Heart right ventricle (tissue), 16 donors: ENCODE data around the gene GALNT18. TPM values are rescaled to one million over a fixed set of nuclear protein-coding genes. Genes with fewer than 3 reads are reported as not detected.

ENCODE experiments used
- ATAC-seq, 8 donors: fragments of 200-7000 bp; cut with Tn5 transposase; one replicate each; pipeline ENCODE4 v1.9.1; 2020; ENCODE audit warnings: mild to moderate bottlenecking in 8 of 8, moderate library complexity in 8 of 8, moderate number of reproducible peaks in 1 of 8
- DNase-seq, 2 donors: peaks; one replicate each; pipeline ENCODE4 v3.0.0-alpha.2; 2020
- H3K27ac ChIP-seq, 10 donors: fragments of 200-600 bp; sonication (generic) in 2 of 10; one replicate each; pipeline versions ENCODE4 v1.5.0 to v1.8.0; 2020 to 2022; ENCODE audit warnings: mild to moderate bottlenecking in 3 of 10
- H3K27me3 ChIP-seq, 7 donors: fragments of 200-600 bp; one replicate each; pipeline ENCODE4 v1.8.0; 2021 to 2022; ENCODE audit warnings: mild to moderate bottlenecking in 2 of 7
- H3K36me3 ChIP-seq, 9 donors: fragments of 200-600 bp; sonication (generic) in 1 of 9; one replicate each; pipeline versions ENCODE4 v1.5.0 to v1.8.0; 2020 to 2022; ENCODE audit warnings: mild to moderate bottlenecking in 2 of 9
- H3K4me1 ChIP-seq, 9 donors: fragments of 200-600 bp; sonication (generic) in 1 of 9; one replicate each; pipeline versions ENCODE4 v1.5.0 to v1.8.0; 2020 to 2022; ENCODE audit warnings: mild to moderate bottlenecking in 4 of 9
- H3K4me3 ChIP-seq, 10 donors: fragments of 200-600 bp; sonication (generic) in 2 of 10; one replicate each; pipeline versions ENCODE4 v1.5.0 to v1.8.0; 2020 to 2022; ENCODE audit warnings: mild to moderate bottlenecking in 7 of 10, moderate library complexity in 2 of 10
- H3K9me3 ChIP-seq, 11 donors: fragments of 200-600 bp in 10 of 11; sonication (generic) in 2 of 11; one replicate each; pipeline versions ENCODE4 v1.5.0 to v1.8.0; 2013 to 2022; ENCODE audit warnings: mild to moderate bottlenecking in 2 of 11, control low read depth in 1 of 11, moderate library complexity in 1 of 11
- WGBS, 2 donors: extraction: QIAGEN DNeasy Blood & Tissue Kit; methylation state at CpG; one replicate each; pipeline ENCODE4 v1.1.7; 2013; ENCODE audit warnings: inconsistent platforms in 1 of 2; 5-methylcytosine and 5-hydroxymethylcytosine counted together
- intact Hi-C, 10 donors: fragments of 100-400 bp; cut with DNase I; formaldehyde crosslinking; loops; one replicate each; pipeline versions ENCODE4 v1.11.1 to v1.14.2; 2022
- polyA plus RNA-seq, 2 donors: library from polyadenylated mRNA; stranded (reverse); fragments of 200-250 nt; gene quantifications; one replicate each; pipeline ENCODE4 v1.2.3, GENCODE V29; 2013
- total RNA-seq, 10 donors: library from RNA; stranded (reverse); fragmentation: NEBNext Ultra II Directional in 3 of 10; extraction: Animal tissue kit (Norgen Biotek cat#: 25700) in 3 of 10; gene quantifications; one replicate each; pipeline versions ENCODE4 v1.2.1 to v1.2.4, GENCODE V29; 2021 to 2023
- TF ChIP-seq, protein P1 (sequence below), 9 donors: fragments of 200-600 bp; sonication (generic) in 2 of 9; IDR thresholded peaks; one replicate each; pipeline versions ENCODE4 v1.5.0 to v1.8.0; 2021 to 2022; ENCODE audit warnings: antibody characterized with exemption in 9 of 9, mild to moderate bottlenecking in 5 of 9, moderate library complexity in 1 of 9
- donor health status: Arrhythmogenic right ventricular cardiomyopathy.
- donor health status: ischemic (EF 13 %, LVEDD 7.1; RV severe dilation, severe dysfunction).
- donor health status: healthy with polysubstance abuse.
- donor health status: DM: no; HTN: yes; CAD: no.
- donor health status: DM: no; HTN: no; CAD: no.
- donor health status: ischemic (EF 25% LVEDD 6.9; RV normal size, moderate dysfunction).
- donor health status: ischemic (EF 25% LVEDD 5.7; RV mildly dilated, moderate dysfunction).
- donor health status: healthy.
- donor health status: DM: yes; HTN: yes; CAD: no.
- donor health status: Ischemic cardiomyopathy.
- donor health status: ischemic (EF 35%, LVEDD 5.7; RV mildly dilated, moderate dysfunction).
- donor health status: nonischemic (EF 11% LVEDD 7.7; RV severe dilation, severe dysfunction).
- donor health status: DM: yes; HTN: yes; CAD: no.
- donor health status: PGD.
- donor health status: ischemic (EF 29% LVEDD 5.4; RV normal size, mild dysfunction).
- donor health status: nonischemic (EF 23%, LVEDD 6.1; RV moderate dilation, normal function).

Gene GALNT18
- total and polyA plus RNA-seq, 12 donors: 7.0 to 29.0 (median 15.6) TPM

DNA sequence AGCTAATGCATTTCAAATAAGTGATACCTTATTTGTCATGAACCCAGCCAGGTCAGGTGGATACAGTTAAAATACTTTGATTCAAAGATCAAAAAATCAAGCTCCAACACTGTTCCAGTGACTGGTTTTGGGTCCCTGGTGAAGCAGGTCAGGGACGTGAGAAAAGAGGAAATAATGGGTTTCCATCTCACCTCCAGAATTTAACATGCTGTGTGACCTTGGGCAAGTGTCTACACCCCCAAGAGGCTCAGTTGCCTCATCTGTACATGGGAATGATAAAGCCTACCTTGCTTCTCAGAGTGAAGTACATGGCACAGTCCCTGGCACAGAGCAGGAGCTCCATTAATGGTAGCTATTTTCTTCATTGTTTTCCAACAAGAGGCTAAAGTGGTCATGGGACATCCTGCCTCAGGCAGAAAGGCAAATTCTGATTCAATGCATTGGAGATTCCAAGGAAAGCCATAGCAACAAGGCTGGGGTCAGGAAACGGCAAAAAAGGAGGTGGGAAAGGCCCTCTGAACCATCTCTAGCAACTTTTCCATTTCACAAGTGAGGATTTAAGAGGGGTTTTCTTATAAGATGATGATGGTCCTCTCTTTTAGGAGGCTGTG lies 377.2 kb downstream of the GALNT18 start:
- Histone ChIP-seq H3K36me3 (no peaks in the 10 kb centered on the region), H3K27ac (peak overlapping the region; percentile 37 to 89 (median 76)), H3K9me3 (no peaks in the 10 kb centered on the region), H3K4me3 (no peak overlapping the region), H3K27me3 (no peaks in the 10 kb centered on the region), H3K4me1 (peaks cover 10 to 39% (median 27%) of the 10 kb centered on the region in 9 donors)
- ATAC-seq: peak in 3 of 8 donors; percentile 13 to 60 (median 52)
- TF ChIP-seq, protein P1, sequence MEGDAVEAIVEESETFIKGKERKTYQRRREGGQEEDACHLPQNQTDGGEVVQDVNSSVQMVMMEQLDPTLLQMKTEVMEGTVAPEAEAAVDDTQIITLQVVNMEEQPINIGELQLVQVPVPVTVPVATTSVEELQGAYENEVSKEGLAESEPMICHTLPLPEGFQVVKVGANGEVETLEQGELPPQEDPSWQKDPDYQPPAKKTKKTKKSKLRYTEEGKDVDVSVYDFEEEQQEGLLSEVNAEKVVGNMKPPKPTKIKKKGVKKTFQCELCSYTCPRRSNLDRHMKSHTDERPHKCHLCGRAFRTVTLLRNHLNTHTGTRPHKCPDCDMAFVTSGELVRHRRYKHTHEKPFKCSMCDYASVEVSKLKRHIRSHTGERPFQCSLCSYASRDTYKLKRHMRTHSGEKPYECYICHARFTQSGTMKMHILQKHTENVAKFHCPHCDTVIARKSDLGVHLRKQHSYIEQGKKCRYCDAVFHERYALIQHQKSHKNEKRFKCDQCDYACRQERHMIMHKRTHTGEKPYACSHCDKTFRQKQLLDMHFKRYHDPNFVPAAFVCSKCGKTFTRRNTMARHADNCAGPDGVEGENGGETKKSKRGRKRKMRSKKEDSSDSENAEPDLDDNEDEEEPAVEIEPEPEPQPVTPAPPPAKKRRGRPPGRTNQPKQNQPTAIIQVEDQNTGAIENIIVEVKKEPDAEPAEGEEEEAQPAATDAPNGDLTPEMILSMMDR (IDR thresholded peaks at IDR 0.05): no peak
- no peak for DNase-seq
- WGBS, 2 donors: 56 to 70% methylated on average over 2 of the region's 2 CpGs
- intact Hi-C loops: loop anchor here in 1 of 10 donors (5.0 kb wide), 1 partner anchor 378 kb away; the partner anchor contains the start of gene GALNT18

DNA sequence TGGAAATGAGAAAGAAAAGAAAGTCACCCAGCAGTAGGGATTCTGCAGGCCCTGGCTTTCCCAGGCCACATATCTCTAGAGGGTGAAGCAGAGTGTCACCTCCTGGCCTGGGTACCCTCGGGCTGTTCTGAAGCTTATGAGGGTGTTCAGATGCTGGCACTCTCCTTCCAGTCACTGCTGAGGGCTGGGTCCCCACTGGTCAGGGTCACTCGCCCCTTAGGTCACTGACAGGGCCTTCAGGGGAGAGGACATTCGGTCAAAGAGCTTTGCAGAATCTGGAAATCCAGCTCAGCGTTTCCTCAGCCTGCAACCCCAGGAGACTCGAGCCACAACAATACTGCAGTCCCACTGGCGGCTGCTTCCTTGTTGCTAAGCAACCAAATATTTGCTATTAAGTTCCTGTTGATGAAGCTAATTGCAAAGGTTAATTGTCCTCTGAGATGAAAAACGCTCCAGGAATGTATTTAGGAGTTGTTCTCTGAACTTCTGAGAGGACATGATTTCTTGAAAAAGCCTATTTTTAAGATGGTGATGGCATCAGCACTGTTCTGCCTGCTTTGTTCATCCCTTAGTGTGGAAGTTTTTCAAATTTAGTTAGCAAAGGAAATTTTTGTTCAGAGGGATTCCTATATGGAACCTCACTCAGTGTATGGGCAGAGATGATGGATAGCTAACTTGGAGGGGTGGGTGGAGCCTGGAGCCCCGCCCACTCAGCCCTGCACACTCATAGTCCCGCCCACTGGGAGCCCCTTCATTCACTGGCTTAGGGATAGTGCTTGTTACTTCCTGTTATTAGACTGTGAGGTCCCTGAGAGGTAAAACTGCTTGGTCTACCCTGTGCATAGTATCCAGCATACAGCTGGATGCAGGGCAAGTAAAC lies 378.0 kb downstream of the GALNT18 start:
- intact Hi-C loops: loop anchor here in 1 of 10 donors (5.0 kb wide), 1 partner anchor 378 kb away; the partner anchor contains the start of gene GALNT18
- Histone ChIP-seq H3K27ac (peak overlapping the region; percentile 37 to 89 (median 76)), H3K4me3 (no peak overlapping the region), H3K9me3 (no peaks in the 10 kb centered on the region), H3K4me1 (peaks cover 10 to 39% (median 27%) of the 10 kb centered on the region in 9 donors), H3K36me3 (no peaks in the 10 kb centered on the region), H3K27me3 (no peaks in the 10 kb centered on the region)
- peak; percentile 46 to 70 for DNase-seq
- WGBS, 2 donors: 25 to 32% methylated on average over 9 of the region's 9 CpGs
- TF ChIP-seq, protein P1 (IDR thresholded peaks at IDR 0.05): no peak
- ATAC-seq: peak; percentile 78 to 92 (median 86)

- intact Hi-C loops: loop anchor here in 1 of 10 donors (5.0 kb wide), 1 partner anchor 379 kb away; the partner anchor contains the start of gene GALNT18
- TF ChIP-seq, protein P1 (IDR thresholded peaks at IDR 0.05): no peak
- peak; percentile 23 to 71 (median 28) for ATAC-seq
- no peaks in the 10 kb centered on the region for H3K36me3 ChIP-seq
- no peaks in the 10 kb centered on the region for H3K27me3 ChIP-seq
- H3K9me3 ChIP-seq: no peaks in the 10 kb centered on the region
- peak in 1 of 2 donors; percentile 28 for DNase-seq
- no peak overlapping the region for H3K4me3 ChIP-seq
- 59% methylated on average over 6 of the region's 6 CpGs for WGBS, 2 donors
- H3K4me1 ChIP-seq: peaks cover 10 to 39% (median 27%) of the 10 kb centered on the region in 9 donors
- H3K27ac ChIP-seq: peak overlapping the region in 9 of 10 donors; percentile 24 to 89 (median 76)
These were observed 378.6 kb downstream of the GALNT18 start for GRCh38 chr11:11243209-11243589.

GRCh38 chr11:11241284-11241683 lies 380.5 kb downstream of the GALNT18 start:
- H3K4me1 ChIP-seq: peaks cover 10 to 52% (median 33%) of the 10 kb centered on the region in 9 donors
- no peaks in the 10 kb centered on the region for H3K27me3 ChIP-seq
- H3K4me3 ChIP-seq: no peak overlapping the region
- no peaks in the 10 kb centered on the region for H3K9me3 ChIP-seq
- ATAC-seq (no peak), DNase-seq (no peak)
- 91 to 92% methylated on average over 2 of the region's 2 CpGs for WGBS, 2 donors
- TF ChIP-seq, protein P1 (IDR thresholded peaks at IDR 0.05): no peak
- intact Hi-C loops: loop anchor here in 1 of 10 donors (5.0 kb wide), 1 partner anchor 381 kb away; the partner anchor contains the start of gene GALNT18
- H3K27ac ChIP-seq: no peak overlapping the region
- H3K36me3 ChIP-seq: no peaks in the 10 kb centered on the region
